D341Med (cell line): ENCODE results near the gene ZNF576.
A peak's percentile ranks its signal among the peaks of the same experiment; 100 is the strongest.
"Not testable (repeated sequence)": the region's sequence is repeated elsewhere in the genome, so short reads cannot be mapped to it uniquely, and the experiment has no call there.

Experiments used
- DNase-seq: peaks from one replicate; pipeline ENCODE4 v3.0.0; 2012; ENCODE audit warnings: low spot score

The ZNF576 gene

GRCh38 chr19:43625918-43626579, 29.7 kb downstream of the ZNF576 start:
- no peak for DNase-seq

GRCh38 chr19:43626838-43627237, 30.4 kb downstream of the ZNF576 start:
- no peak for DNase-seq

- DNase-seq: no peak
Measured at GRCh38 chr19:43628646-43629326, 32.4 kb downstream of the ZNF576 start.

GRCh38 chr19:43631491-43631890, 35.1 kb downstream of the ZNF576 start:
- DNase-seq: no peak

GRCh38 chr19:43633520-43633919, 37.1 kb downstream of the ZNF576 start:
- no peak for DNase-seq

GRCh38 chr19:43634068-43634467, 37.7 kb downstream of the ZNF576 start:
- no peak for DNase-seq

GRCh38 chr19:43634506-43634871, 38.1 kb downstream of the ZNF576 start:
- no peak for DNase-seq

- no peak for DNase-seq
Measured at GRCh38 chr19:43634872-43635560, 38.6 kb downstream of the ZNF576 start.

GRCh38 chr19:43635561-43635940, 39.2 kb downstream of the ZNF576 start:
- DNase-seq: not testable (repeated sequence)

- no peak for DNase-seq
Measured at GRCh38 chr19:43636121-43636683, 39.8 kb downstream of the ZNF576 start.

- DNase-seq: no peak
Measured at GRCh38 chr19:43638214-43638994, 42.0 kb downstream of the ZNF576 start.

GRCh38 chr19:43638995-43639518, 42.7 kb downstream of the ZNF576 start:
- DNase-seq: no peak

GRCh38 chr19:43639519-43640423, 43.4 kb downstream of the ZNF576 start, which contains the start of gene CADM4:
Gene CADM4, minus strand, starts transcription at chr19:43639850. Its CDS starts 60 bp downstream, at chr19:43639790.
- DNase-seq: peak; percentile 91

GRCh38 chr19:43640424-43640757, 44.0 kb downstream of the ZNF576 start:
- no peak for DNase-seq

GRCh38 chr19:43641333-43641732, 44.9 kb downstream of the ZNF576 start:
- no peak for DNase-seq

- no peak for DNase-seq
Measured at GRCh38 chr19:43642531-43642930, 46.1 kb downstream of the ZNF576 start.

- no peak for DNase-seq
Measured at GRCh38 chr19:43643326-43643725, 46.9 kb downstream of the ZNF576 start.

- no peak for DNase-seq
Measured at GRCh38 chr19:43644181-43644580, 47.8 kb downstream of the ZNF576 start.

- DNase-seq: no peak
Measured at GRCh38 chr19:43648633-43649032, 52.2 kb downstream of the ZNF576 start.

GRCh38 chr19:43649514-43649913, 53.1 kb downstream of the ZNF576 start:
- no peak for DNase-seq

GRCh38 chr19:43650276-43650675, 53.9 kb downstream of the ZNF576 start:
- not testable (repeated sequence) for DNase-seq
